HEK293 (cell line): ENCODE results near the gene LDB1.

Source experiments
- BCL6B ChIP-seq: fragments of 450-650 bp; formaldehyde crosslinking; IDR thresholded peaks from 2 replicates; pipeline ENCODE4 v1.5.1; 2017; ENCODE audit warnings: missing biosample characterization, missing genetic modification characterization
- CTCF ChIP-seq: fragments of 450-650 bp; formaldehyde crosslinking; IDR thresholded peaks from 2 replicates; pipeline ENCODE4 v1.5.1; 2016; ENCODE audit warnings: missing biosample characterization, missing genetic modification characterization
- ELK4 ChIP-seq: IDR thresholded peaks from 2 replicates; pipeline ENCODE4 v1.6.1; 2011; ENCODE audit warnings: mild to moderate bottlenecking, low read depth, low read length, borderline replicate concordance
- HOXC10 ChIP-seq: sonication (generic); formaldehyde crosslinking; IDR thresholded peaks from 2 replicates; pipeline ENCODE4 v1.8.1; 2023; ENCODE audit warnings: mild to moderate bottlenecking, missing genetic modification reagents
- KLF1 ChIP-seq: fragments of 450-650 bp; formaldehyde crosslinking; IDR thresholded peaks from 2 replicates; pipeline ENCODE4 v1.5.1; 2016; ENCODE audit warnings: missing biosample characterization, missing genetic modification characterization
- KLF9 ChIP-seq: fragments of 450-650 bp; formaldehyde crosslinking; IDR thresholded peaks from 2 replicates; pipeline ENCODE4 v1.5.1; 2016; ENCODE audit warnings: missing biosample characterization, missing genetic modification characterization, low read depth
- SALL2 ChIP-seq: fragments of 450-650 bp; formaldehyde crosslinking; IDR thresholded peaks from 2 replicates; pipeline ENCODE4 v1.5.0; 2017; ENCODE audit warnings: missing biosample characterization, mild to moderate bottlenecking, missing genetic modification characterization, borderline replicate concordance
- TRIM28 ChIP-seq: IDR thresholded peaks from 2 replicates; pipeline ENCODE4 v1.6.1; 2011; ENCODE audit warnings: low read length, control low read depth, borderline replicate concordance
- ZBTB10 ChIP-seq: fragments of 450-650 bp; formaldehyde crosslinking; IDR thresholded peaks from 2 replicates; pipeline ENCODE4 v1.5.1; 2016; ENCODE audit warnings: missing biosample characterization, missing genetic modification characterization
- ZNF112 ChIP-seq: fragments of 450-650 bp; formaldehyde crosslinking; IDR thresholded peaks from 2 replicates; pipeline ENCODE4 v1.5.0; 2017; ENCODE audit warnings: missing biosample characterization, missing genetic modification characterization
- ZNF155 ChIP-seq: fragments of 450-650 bp; formaldehyde crosslinking; IDR thresholded peaks from 2 replicates; pipeline ENCODE4 v1.5.1; 2016; ENCODE audit warnings: missing biosample characterization, missing genetic modification characterization
- ZNF2 ChIP-seq: fragments of 450-650 bp; formaldehyde crosslinking; IDR thresholded peaks from 2 replicates; pipeline ENCODE4 v1.5.1; 2016; ENCODE audit warnings: missing biosample characterization, missing genetic modification characterization
- ZNF248 ChIP-seq: fragments of 450-650 bp; formaldehyde crosslinking; IDR thresholded peaks from 2 replicates; pipeline ENCODE4 v1.5.1; 2017; ENCODE audit warnings: missing biosample characterization, missing genetic modification characterization
- ZNF324 ChIP-seq: fragments of 450-650 bp; formaldehyde crosslinking; IDR thresholded peaks from 2 replicates; pipeline ENCODE4 v1.5.1; 2016; ENCODE audit warnings: missing biosample characterization, missing genetic modification characterization
- ZNF335 ChIP-seq: fragments of 450-650 bp; formaldehyde crosslinking; conservative IDR thresholded peaks from 2 replicates; pipeline ENCODE4 v1.5.1; 2016; ENCODE audit warnings: missing biosample characterization, missing genetic modification characterization
- ZNF366 ChIP-seq: fragments of 450-650 bp; formaldehyde crosslinking; conservative IDR thresholded peaks from 2 replicates; pipeline ENCODE4 v1.5.1; 2016; ENCODE audit warnings: missing biosample characterization, missing genetic modification characterization
- ZNF391 ChIP-seq: fragments of 450-650 bp; formaldehyde crosslinking; IDR thresholded peaks from 2 replicates; pipeline ENCODE4 v1.5.1; 2016; ENCODE audit warnings: low read depth, missing biosample characterization, missing genetic modification characterization, borderline replicate concordance
- ZNF549 ChIP-seq: fragments of 450-650 bp; IDR thresholded peaks from 2 replicates; pipeline ENCODE4 v1.5.1; 2018; ENCODE audit warnings: missing biosample characterization, missing genetic modification characterization, mild to moderate bottlenecking, inconsistent platforms, moderate library complexity
- ZNF560 ChIP-seq: fragments of 450-650 bp; formaldehyde crosslinking; IDR thresholded peaks from 2 replicates; pipeline ENCODE4 v1.5.1; 2017; ENCODE audit warnings: missing biosample characterization, missing genetic modification characterization, borderline replicate concordance
- ZNF561 ChIP-seq: fragments of 450-650 bp; IDR thresholded peaks from 2 replicates; pipeline ENCODE4 v1.5.1; 2018; ENCODE audit warnings: missing biosample characterization, missing genetic modification characterization, borderline replicate concordance
- ZNF623 ChIP-seq: fragments of 450-650 bp; formaldehyde crosslinking; IDR thresholded peaks from 2 replicates; pipeline ENCODE4 v1.5.1; 2016; ENCODE audit warnings: missing biosample characterization, missing genetic modification characterization
- ZNF624 ChIP-seq: fragments of 450-650 bp; formaldehyde crosslinking; IDR thresholded peaks from 2 replicates; pipeline ENCODE4 v1.5.1; 2017; ENCODE audit warnings: missing biosample characterization, missing genetic modification characterization
- ZNF777 ChIP-seq: fragments of 450-650 bp; formaldehyde crosslinking; IDR thresholded peaks from 2 replicates; pipeline ENCODE4 v1.5.1; 2017; ENCODE audit warnings: missing biosample characterization, missing genetic modification characterization, borderline replicate concordance
- TF ChIP-seq, protein P1 (sequence below): fragments of 450-650 bp; formaldehyde crosslinking; IDR thresholded peaks from 2 replicates; pipeline ENCODE4 v1.5.1; 2016; ENCODE audit warnings: missing biosample characterization, missing genetic modification characterization
- TF ChIP-seq, protein P2 (sequence below): fragments of 450-650 bp; formaldehyde crosslinking; IDR thresholded peaks from 2 replicates; pipeline ENCODE4 v1.5.1; 2016; ENCODE audit warnings: missing biosample characterization, missing genetic modification characterization, borderline replicate concordance

LDB1 gene

DNA sequence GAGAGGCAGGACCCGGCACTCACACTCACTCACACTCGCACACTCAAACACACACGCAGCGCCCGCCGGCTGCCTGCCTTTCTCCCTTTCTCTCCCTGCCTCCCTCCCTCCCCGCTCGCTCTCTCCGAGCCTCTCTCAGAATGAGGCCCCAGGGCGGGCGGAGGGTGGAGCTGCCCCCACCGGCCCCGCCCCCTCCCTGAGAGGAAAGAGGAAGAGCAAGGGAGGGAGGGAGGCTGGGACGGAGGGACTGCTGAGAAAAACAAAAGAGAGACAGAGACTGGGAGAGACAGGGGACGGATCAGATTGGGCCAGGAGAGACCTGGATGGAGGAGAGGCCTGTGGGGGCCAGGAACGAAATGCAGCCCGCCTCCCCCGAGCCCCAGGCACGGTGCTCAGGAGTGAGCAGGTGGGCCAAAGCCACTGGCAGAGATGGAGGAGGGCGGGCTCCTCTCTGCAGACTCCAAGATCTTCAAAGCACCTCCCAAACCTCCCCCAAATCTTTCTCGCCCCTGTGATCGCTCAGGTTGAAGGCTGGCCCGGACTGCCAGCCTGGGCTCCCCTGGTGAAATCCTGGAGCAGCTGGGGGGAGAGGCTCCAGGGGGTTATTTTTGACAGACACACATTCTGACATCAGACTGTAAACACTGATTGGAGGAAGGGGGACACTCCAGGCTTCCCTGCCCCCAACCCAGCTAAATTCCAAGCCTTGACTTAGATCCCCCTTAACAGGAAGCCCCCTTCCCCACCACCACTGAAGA is 5.1 kb downstream of the LDB1 start (continued):
- TF ChIP-seq ZNF624 (tag by site-specific recombination) (no peak), HOXC10 (CRISPR knock-in tag) (no peak), ZNF391 (tag by site-specific recombination) (no peak), ZNF2 (tag by site-specific recombination) (no peak), ZNF112 (tag by site-specific recombination) (no peak), TRIM28 (no peak), ZNF549 (tag by site-specific recombination) (no peak), ZNF777 (tag by site-specific recombination) (no peak), ZNF155 (tag by site-specific recombination) (no peak), ZNF324 (tag by site-specific recombination) (no peak), ZNF560 (tag by site-specific recombination) (no peak), KLF1 (tag by site-specific recombination) (peak; percentile 80), ZBTB10 (tag by site-specific recombination) (no peak), CTCF (no peak), KLF9 (peak; percentile 95), ZNF623 (tag by site-specific recombination) (no peak), SALL2 (tag by site-specific recombination) (no peak), ZNF335 (tag by site-specific recombination) (no peak; the same call in none of the 2 replicates), ZNF248 (tag by site-specific recombination) (no peak), ZNF366 (tag by site-specific recombination) (peak; percentile 98), BCL6B (no peak), ELK4 (no peak), ZNF561 (tag by site-specific recombination) (no peak)
- TF ChIP-seq, protein P1, sequence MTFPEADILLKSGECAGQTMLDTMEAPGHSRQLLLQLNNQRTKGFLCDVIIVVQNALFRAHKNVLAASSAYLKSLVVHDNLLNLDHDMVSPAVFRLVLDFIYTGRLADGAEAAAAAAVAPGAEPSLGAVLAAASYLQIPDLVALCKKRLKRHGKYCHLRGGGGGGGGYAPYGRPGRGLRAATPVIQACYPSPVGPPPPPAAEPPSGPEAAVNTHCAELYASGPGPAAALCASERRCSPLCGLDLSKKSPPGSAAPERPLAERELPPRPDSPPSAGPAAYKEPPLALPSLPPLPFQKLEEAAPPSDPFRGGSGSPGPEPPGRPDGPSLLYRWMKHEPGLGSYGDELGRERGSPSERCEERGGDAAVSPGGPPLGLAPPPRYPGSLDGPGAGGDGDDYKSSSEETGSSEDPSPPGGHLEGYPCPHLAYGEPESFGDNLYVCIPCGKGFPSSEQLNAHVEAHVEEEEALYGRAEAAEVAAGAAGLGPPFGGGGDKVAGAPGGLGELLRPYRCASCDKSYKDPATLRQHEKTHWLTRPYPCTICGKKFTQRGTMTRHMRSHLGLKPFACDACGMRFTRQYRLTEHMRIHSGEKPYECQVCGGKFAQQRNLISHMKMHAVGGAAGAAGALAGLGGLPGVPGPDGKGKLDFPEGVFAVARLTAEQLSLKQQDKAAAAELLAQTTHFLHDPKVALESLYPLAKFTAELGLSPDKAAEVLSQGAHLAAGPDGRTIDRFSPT (tag by site-specific recombination), result no peak
- TF ChIP-seq, protein P2, sequence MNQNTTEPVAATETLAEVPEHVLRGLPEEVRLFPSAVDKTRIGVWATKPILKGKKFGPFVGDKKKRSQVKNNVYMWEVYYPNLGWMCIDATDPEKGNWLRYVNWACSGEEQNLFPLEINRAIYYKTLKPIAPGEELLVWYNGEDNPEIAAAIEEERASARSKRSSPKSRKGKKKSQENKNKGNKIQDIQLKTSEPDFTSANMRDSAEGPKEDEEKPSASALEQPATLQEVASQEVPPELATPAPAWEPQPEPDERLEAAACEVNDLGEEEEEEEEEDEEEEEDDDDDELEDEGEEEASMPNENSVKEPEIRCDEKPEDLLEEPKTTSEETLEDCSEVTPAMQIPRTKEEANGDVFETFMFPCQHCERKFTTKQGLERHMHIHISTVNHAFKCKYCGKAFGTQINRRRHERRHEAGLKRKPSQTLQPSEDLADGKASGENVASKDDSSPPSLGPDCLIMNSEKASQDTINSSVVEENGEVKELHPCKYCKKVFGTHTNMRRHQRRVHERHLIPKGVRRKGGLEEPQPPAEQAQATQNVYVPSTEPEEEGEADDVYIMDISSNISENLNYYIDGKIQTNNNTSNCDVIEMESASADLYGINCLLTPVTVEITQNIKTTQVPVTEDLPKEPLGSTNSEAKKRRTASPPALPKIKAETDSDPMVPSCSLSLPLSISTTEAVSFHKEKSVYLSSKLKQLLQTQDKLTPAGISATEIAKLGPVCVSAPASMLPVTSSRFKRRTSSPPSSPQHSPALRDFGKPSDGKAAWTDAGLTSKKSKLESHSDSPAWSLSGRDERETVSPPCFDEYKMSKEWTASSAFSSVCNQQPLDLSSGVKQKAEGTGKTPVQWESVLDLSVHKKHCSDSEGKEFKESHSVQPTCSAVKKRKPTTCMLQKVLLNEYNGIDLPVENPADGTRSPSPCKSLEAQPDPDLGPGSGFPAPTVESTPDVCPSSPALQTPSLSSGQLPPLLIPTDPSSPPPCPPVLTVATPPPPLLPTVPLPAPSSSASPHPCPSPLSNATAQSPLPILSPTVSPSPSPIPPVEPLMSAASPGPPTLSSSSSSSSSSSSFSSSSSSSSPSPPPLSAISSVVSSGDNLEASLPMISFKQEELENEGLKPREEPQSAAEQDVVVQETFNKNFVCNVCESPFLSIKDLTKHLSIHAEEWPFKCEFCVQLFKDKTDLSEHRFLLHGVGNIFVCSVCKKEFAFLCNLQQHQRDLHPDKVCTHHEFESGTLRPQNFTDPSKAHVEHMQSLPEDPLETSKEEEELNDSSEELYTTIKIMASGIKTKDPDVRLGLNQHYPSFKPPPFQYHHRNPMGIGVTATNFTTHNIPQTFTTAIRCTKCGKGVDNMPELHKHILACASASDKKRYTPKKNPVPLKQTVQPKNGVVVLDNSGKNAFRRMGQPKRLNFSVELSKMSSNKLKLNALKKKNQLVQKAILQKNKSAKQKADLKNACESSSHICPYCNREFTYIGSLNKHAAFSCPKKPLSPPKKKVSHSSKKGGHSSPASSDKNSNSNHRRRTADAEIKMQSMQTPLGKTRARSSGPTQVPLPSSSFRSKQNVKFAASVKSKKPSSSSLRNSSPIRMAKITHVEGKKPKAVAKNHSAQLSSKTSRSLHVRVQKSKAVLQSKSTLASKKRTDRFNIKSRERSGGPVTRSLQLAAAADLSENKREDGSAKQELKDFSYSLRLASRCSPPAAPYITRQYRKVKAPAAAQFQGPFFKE, result no peak
